ENCODE data around the gene TPPP.

TPPP gene

DNA sequence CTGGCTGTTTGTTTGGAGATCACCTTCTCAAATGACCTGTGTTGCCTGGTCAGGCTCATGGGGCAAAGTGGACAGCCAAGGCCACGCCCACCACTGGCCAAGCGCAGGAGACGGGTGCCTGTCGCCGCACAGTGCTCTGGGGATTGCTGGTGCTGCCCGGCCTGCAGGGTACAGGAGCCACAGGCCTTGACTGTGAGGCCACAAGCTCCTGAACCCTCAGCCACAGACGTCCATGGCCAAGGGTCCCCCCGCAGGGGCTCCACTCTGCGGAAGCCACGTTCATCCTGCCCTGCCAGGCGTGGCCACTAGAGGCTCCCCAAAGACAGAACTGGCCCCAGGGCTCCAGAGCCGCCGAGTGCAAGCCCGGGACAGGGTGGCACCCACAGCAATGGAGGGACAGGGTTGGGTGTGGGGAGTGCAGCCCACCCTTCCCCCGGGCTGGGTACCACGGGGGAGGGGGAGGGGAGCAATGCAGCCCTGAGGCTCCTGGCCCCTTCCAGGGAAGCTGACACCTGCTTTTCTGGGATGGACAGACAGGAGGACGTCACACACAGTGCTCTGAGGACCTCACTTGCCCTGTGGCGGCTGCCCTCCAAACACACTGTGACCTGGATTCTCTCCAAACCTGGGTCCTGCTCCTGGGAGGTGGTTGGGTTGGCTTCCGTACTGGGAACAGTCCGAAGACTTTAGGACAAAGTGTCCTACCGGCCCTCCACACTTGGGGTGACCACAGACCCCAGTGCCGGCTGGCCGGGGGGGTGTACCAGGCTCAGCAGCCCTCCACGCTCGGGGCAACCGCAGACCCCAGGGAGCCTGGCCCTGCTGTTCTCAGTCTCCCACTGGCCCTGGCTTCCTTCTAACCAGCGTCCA lies 21.5 kb downstream of the TPPP start:
- no peaks in the 10 kb centered on the region for H3K36me3 ChIP-seq (ENCODE audit: control insufficient read depth in 2 of 2, insufficient read depth in 2 of 2, low read length in 2 of 2)

DNA sequence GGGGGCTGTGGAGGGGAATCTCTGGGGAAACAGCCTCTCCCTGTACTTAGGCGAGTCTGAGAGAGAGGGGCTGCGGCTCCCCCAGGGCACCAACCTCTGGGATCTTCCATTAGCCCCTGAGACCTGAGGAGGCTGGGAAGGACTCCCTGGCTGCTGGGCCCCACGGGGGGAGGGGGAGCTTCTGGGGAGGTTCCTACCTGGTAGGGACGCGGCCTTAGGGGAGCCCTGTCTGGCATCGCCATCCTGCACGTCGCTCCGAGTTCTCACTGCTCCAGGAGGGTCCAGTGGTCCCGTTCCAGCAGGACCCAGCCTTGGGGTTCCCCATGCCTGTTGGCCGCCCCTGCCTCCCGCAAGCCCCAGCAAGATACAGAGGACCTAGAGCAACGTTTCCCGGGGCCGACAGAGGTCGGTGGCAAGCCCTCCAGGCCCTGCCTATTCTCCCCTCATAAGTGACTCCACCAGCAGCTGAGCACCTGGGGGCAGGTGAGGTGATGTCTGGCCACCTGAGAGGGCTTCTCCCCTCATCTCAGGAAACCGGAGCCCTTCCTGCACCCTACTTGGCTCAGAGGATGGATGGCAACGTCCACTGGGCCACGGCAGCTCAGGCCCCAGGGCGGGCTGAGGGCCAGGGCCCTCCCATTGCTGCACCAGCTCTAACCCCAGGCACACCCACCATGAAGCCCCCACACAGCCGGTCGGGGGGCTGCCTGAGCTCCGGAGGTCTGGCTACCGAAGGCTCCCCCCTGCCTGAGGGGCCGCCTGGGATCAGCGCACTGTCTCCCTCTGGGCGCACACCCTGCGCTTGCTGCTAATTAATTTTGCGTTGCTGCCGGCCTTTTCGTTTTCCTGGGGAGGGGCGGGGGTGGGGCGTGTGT lies 22.5 kb downstream of the TPPP start:
- Histone ChIP-seq H3K27me3 (ENCODE audit: control insufficient read depth in 2 of 2, insufficient read depth in 2 of 2, low read length in 2 of 2) (no peaks in the 10 kb centered on the region), H3K27ac (ENCODE audit: low read depth in 2 of 2, low read length in 2 of 2) (no peak overlapping the region), H3K4me1 (ENCODE audit: control insufficient read depth in 2 of 2, insufficient read depth in 2 of 2, low read length in 2 of 2) (peaks cover 22 to 28% of the 10 kb centered on the region in 2 donors), H3K9ac (ENCODE audit: low read depth in 1 of 2, low read length in 2 of 2) (no peak overlapping the region), H3K9me3 (ENCODE audit: control insufficient read depth in 2 of 2, low read length in 2 of 2) (no peaks in the 10 kb centered on the region), H3K36me3 (ENCODE audit: control insufficient read depth in 2 of 2, insufficient read depth in 2 of 2, low read length in 2 of 2) (no peaks in the 10 kb centered on the region), H3K4me3 (ENCODE audit: low read length in 2 of 2) (no peak overlapping the region)

More for the DNA sequence above, 21.5 kb downstream of the TPPP start:
- H3K27ac ChIP-seq (ENCODE audit: low read depth in 2 of 2, low read length in 2 of 2): peak overlapping the region in 1 of 2 donors; percentile 48
- peaks cover 22 to 28% of the 10 kb centered on the region in 2 donors for H3K4me1 ChIP-seq (ENCODE audit: control insufficient read depth in 2 of 2, insufficient read depth in 2 of 2, low read length in 2 of 2)
- H3K4me3 ChIP-seq (ENCODE audit: low read length in 2 of 2): peak overlapping the region; percentile 48 to 57
- peak overlapping the region; percentile 32 to 63 for H3K9ac ChIP-seq (ENCODE audit: low read depth in 1 of 2, low read length in 2 of 2)
- H3K27me3 ChIP-seq (ENCODE audit: control insufficient read depth in 2 of 2, insufficient read depth in 2 of 2, low read length in 2 of 2): no peaks in the 10 kb centered on the region
- H3K9me3 ChIP-seq (ENCODE audit: control insufficient read depth in 2 of 2, low read length in 2 of 2): no peaks in the 10 kb centered on the region

DNA sequence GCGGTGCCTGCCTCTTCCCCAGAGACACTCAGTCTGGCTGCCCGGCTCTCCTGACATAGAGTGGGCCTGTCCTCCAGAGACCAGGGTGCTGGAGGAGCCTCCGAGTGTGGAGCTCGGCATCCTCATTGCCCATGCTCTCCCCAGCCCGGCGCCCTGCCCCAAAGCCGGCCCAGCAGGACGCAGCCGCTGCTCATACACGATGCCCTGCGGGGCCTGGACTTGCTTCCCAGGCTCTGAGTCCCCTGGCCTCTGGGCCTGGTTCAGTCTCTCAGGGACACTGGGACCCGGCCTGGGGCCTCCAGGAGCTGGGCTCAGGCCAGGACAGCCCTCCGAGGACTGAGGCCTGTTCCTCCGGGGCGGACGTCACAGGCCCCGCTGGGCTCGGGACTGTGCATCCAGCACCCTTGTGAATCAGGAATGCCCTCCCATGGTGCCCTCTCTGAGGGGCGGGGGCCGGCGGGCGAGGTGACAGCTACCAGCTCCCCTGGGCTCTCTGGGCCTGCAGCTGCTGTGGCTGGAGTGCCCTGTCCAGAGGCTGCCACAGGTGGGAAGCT lies 23.2 kb downstream of the TPPP start:
- no peak overlapping the region for H3K27ac ChIP-seq (ENCODE audit: low read depth in 2 of 2, low read length in 2 of 2)

DNA sequence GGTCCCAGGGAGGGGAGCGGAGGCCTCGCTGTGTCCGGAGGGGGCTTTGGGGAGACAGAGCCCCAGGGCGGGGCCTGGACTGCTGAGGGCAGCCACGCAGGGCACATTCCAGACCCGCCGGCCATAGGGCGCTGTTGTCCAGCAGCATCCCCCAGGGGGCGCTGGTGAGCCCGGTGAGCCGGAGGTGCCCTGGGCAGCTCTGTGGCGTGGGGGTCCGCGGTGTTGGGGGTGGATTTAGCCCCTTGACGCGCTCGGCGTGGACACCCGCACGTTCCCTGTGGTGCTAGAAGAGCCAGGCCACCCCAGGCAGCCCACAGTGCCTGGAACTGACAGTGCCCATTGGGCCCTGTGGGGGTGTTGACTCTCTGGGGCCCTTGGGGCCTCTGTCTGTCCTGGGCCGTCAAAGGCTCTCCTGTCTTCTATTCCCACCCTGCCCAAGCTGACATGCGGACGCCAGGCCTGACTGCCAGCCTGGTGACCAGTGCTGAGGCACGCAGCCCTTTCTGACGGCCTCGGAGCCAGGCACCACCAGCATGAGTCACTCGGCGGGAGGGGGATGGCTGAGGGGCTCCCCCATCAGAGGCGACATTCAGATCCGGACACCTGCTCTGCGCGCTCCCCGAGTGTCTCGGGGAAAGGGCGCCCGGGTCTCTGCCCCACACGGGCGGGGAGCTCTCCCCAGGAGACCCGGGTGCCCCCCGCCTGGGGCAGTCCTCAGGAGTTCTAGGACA lies 23.9 kb downstream of the TPPP start:
- Histone ChIP-seq H3K36me3 (ENCODE audit: control insufficient read depth in 2 of 2, insufficient read depth in 2 of 2, low read length in 2 of 2) (peaks cover 0 to 5% of the 10 kb centered on the region in 2 donors), H3K9me3 (ENCODE audit: control insufficient read depth in 2 of 2, low read length in 2 of 2) (no peaks in the 10 kb centered on the region), H3K27me3 (ENCODE audit: control insufficient read depth in 2 of 2, insufficient read depth in 2 of 2, low read length in 2 of 2) (no peaks in the 10 kb centered on the region), H3K4me1 (ENCODE audit: control insufficient read depth in 2 of 2, insufficient read depth in 2 of 2, low read length in 2 of 2) (peaks cover 29 to 37% of the 10 kb centered on the region in 2 donors), H3K4me3 (ENCODE audit: low read length in 2 of 2) (no peak overlapping the region), H3K9ac (ENCODE audit: low read depth in 1 of 2, low read length in 2 of 2) (no peak overlapping the region), H3K27ac (ENCODE audit: low read depth in 2 of 2, low read length in 2 of 2) (no peak overlapping the region)

More for the DNA sequence above, 23.2 kb downstream of the TPPP start:
- Histone ChIP-seq H3K4me1 (ENCODE audit: control insufficient read depth in 2 of 2, insufficient read depth in 2 of 2, low read length in 2 of 2) (peaks cover 23 to 30% of the 10 kb centered on the region in 2 donors), H3K9me3 (ENCODE audit: control insufficient read depth in 2 of 2, low read length in 2 of 2) (no peaks in the 10 kb centered on the region), H3K36me3 (ENCODE audit: control insufficient read depth in 2 of 2, insufficient read depth in 2 of 2, low read length in 2 of 2) (peaks cover 0 to 3% of the 10 kb centered on the region in 2 donors), H3K4me3 (ENCODE audit: low read length in 2 of 2) (no peak overlapping the region), H3K27me3 (ENCODE audit: control insufficient read depth in 2 of 2, insufficient read depth in 2 of 2, low read length in 2 of 2) (no peaks in the 10 kb centered on the region), H3K9ac (ENCODE audit: low read depth in 1 of 2, low read length in 2 of 2) (no peak overlapping the region)

DNA sequence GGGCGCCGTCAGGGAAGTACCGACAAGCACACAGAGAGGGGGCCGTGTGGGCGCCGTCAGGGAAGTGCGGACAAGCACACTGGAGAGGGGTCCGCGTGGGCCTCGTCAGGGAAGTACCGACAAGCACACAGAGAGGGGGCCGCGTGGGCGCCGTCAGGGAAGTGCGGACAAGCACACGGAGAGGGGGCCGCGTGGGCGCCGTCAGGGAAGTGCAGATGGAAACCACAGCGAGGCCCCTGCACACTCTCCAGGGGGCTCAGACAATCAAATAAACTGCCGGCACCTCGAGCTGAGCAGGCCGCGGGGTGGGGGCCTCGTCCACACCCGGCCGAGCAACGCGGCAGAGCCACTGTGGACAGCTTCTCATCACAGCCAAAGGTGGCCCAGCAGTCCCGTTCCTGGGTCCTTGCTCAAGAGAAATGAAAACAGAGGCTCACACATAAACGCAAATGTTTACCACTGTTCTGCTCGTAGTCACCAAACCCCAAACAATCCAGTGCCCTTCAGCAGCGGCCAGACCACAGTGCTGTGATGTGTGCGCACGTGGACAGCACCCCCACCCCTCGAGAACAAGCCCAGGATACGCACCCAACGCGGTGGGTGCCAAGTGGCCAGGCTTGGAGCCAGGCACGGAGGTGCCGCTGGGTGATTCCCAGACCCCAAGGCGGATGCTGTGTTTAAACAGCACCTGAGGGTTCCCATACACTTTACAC lies 24.7 kb downstream of the TPPP start:
- H3K9me3 ChIP-seq (ENCODE audit: control insufficient read depth in 2 of 2, low read length in 2 of 2): no peaks in the 10 kb centered on the region
- H3K36me3 ChIP-seq (ENCODE audit: control insufficient read depth in 2 of 2, insufficient read depth in 2 of 2, low read length in 2 of 2): peaks cover 4 to 5% of the 10 kb centered on the region in 2 donors
- no peaks in the 10 kb centered on the region for H3K27me3 ChIP-seq (ENCODE audit: control insufficient read depth in 2 of 2, insufficient read depth in 2 of 2, low read length in 2 of 2)
- H3K4me3 ChIP-seq (ENCODE audit: low read length in 2 of 2): no peak overlapping the region
- H3K9ac ChIP-seq (ENCODE audit: low read depth in 1 of 2, low read length in 2 of 2): no peak overlapping the region
- no peak overlapping the region for H3K27ac ChIP-seq (ENCODE audit: low read depth in 2 of 2, low read length in 2 of 2)
- peaks cover 32 to 41% of the 10 kb centered on the region in 2 donors for H3K4me1 ChIP-seq (ENCODE audit: control insufficient read depth in 2 of 2, insufficient read depth in 2 of 2, low read length in 2 of 2)

DNA sequence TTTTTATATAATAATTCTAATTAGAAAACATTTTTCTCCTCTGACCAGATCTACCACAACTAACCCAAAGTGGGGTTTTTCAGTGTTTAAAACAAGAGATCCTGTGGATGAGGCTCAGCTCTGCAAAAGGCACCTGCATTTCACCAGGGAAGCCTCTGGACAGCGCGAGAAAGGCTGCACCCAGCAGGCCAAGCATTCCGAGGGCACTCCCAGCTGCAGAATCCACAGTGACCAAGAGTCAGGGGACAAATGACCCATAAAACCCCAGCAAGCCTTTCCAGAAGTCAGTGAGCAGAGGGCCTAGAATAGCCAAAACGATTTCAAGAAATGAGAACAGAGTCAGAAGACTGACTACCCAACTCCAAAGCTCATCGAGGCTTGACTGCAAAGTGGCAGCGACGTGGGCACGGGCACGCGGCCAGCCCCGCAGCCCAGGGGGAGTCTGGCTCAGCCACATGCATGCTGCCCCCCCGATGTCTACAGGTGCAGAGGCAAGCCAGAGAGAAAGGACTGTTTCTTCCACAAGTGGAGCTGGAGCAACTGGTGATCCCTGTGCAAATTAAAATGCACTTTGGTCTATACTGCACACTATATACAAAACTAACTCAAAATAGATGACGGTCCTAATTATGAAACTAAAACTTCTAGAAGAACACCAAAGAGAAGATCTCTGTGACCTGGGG lies 26.2 kb downstream of the TPPP start:
- Histone ChIP-seq H3K27ac (ENCODE audit: low read depth in 2 of 2, low read length in 2 of 2) (no peak overlapping the region), H3K9ac (ENCODE audit: low read depth in 1 of 2, low read length in 2 of 2) (no peak overlapping the region), H3K36me3 (ENCODE audit: control insufficient read depth in 2 of 2, insufficient read depth in 2 of 2, low read length in 2 of 2) (peaks cover 4 to 5% of the 10 kb centered on the region in 2 donors)

DNA sequence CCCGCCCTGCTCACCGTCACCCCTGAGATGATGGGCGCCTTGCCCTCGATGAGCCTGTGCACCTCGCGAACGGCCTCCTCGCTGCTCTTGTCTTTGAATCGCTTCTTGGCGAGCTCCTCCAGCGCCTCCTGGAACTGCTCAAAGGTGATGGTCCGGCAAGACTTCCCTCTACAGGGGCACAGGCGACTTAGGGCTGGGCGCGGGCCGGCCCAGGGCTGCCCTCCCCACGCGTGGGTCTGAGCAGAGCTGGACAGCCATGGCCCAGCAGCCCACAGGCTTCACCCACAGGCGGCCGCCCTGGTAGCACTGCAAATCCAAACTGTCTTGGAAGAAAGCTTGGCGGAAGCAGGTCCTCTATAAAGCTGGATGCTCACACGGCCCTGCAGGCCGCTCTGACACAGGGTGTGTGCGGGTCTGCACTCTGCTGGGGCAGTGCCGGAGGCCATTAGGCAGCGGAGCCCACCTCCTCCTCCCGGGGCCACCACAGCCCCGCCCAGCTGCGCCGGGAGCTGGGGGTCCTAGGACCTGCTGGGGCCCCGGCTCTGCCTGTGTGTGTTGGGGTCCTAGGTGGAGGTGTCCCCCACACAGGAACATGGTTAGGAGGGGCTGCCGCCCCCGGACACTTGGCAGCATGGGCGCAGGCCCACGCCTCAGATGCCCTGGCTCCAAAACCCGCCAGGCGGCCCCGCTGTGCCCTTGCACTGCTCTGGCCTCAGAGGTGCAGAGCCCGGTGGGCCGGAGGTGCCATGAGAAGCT lies 27.0 kb downstream of the TPPP start:
- Histone ChIP-seq H3K27ac (ENCODE audit: low read depth in 2 of 2, low read length in 2 of 2) (no peak overlapping the region), H3K9me3 (ENCODE audit: control insufficient read depth in 2 of 2, low read length in 2 of 2) (no peaks in the 10 kb centered on the region), H3K27me3 (ENCODE audit: control insufficient read depth in 2 of 2, insufficient read depth in 2 of 2, low read length in 2 of 2) (no peaks in the 10 kb centered on the region), H3K9ac (ENCODE audit: low read depth in 1 of 2, low read length in 2 of 2) (no peak overlapping the region), H3K4me1 (ENCODE audit: control insufficient read depth in 2 of 2, insufficient read depth in 2 of 2, low read length in 2 of 2) (peaks cover 17 to 21% of the 10 kb centered on the region in 2 donors), H3K36me3 (ENCODE audit: control insufficient read depth in 2 of 2, insufficient read depth in 2 of 2, low read length in 2 of 2) (peaks cover 5 to 6% of the 10 kb centered on the region in 2 donors), H3K4me3 (ENCODE audit: low read length in 2 of 2) (no peak overlapping the region)

More for the DNA sequence above, 26.2 kb downstream of the TPPP start:
- H3K4me3 ChIP-seq (ENCODE audit: low read length in 2 of 2): no peak overlapping the region
- peaks cover 21 to 29% of the 10 kb centered on the region in 2 donors for H3K4me1 ChIP-seq (ENCODE audit: control insufficient read depth in 2 of 2, insufficient read depth in 2 of 2, low read length in 2 of 2)
- no peaks in the 10 kb centered on the region for H3K9me3 ChIP-seq (ENCODE audit: control insufficient read depth in 2 of 2, low read length in 2 of 2)
- no peaks in the 10 kb centered on the region for H3K27me3 ChIP-seq (ENCODE audit: control insufficient read depth in 2 of 2, insufficient read depth in 2 of 2, low read length in 2 of 2)

DNA sequence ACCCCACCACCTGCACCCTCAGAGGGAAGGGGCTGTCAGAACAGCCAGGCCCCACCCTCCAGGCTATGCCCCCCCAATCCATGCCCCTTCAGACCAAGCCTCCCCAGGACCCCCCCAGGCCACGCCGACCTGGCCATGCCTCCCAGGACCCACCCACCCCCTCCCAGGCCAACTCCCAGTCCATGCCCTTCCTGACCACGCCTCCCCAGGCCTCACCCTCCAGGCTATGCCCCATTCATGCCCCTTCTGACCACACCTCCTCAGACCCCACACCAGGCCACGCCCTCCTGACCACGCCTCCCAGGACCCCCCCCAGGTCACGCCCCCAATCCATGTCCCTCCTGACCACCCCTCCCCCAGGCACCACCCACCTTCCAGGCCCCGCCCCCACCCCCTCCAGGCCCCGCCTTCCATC lies 27.6 kb downstream of the TPPP start:
- H3K27ac ChIP-seq (ENCODE audit: low read depth in 2 of 2, low read length in 2 of 2): no peak overlapping the region
- H3K36me3 ChIP-seq (ENCODE audit: control insufficient read depth in 2 of 2, insufficient read depth in 2 of 2, low read length in 2 of 2): peaks cover 5 to 8% of the 10 kb centered on the region in 2 donors
- H3K4me3 ChIP-seq (ENCODE audit: low read length in 2 of 2): no peak overlapping the region

More for the DNA sequence above, 27.6 kb downstream of the TPPP start:
- Histone ChIP-seq H3K27me3 (ENCODE audit: control insufficient read depth in 2 of 2, insufficient read depth in 2 of 2, low read length in 2 of 2) (no peaks in the 10 kb centered on the region), H3K9ac (ENCODE audit: low read depth in 1 of 2, low read length in 2 of 2) (no peak overlapping the region), H3K4me1 (ENCODE audit: control insufficient read depth in 2 of 2, insufficient read depth in 2 of 2, low read length in 2 of 2) (peaks cover 17 to 21% of the 10 kb centered on the region in 2 donors), H3K9me3 (ENCODE audit: control insufficient read depth in 2 of 2, low read length in 2 of 2) (no peaks in the 10 kb centered on the region)
